Stimulated activated memory B cell treated with anti-CD40 and anti-IgM and Interleukin-4, amounts not matched to agents 10 μg/mL and 1 μg/mL and 100 μg/mL, for 72 hours (primary cell): ENCODE measurements around the gene PXMP4.
A peak's percentile ranks its signal among the peaks of the same experiment; 100 is the strongest.

Experiments used
- ATAC-seq: fragments of 150-1000 bp; cut with Tn5 transposase; 2 replicates; pipeline ENCODE4 v1.10.0; 2021
- H3K27ac Mint-ChIP-seq: one replicate; pipeline ENCODE4 v1.8.0; 2022; ENCODE audit warnings: mild to moderate bottlenecking, mixed read lengths
- H3K27me3 Mint-ChIP-seq: one replicate; pipeline ENCODE4 v1.8.0; 2022; ENCODE audit warnings: mixed read lengths
- H3K36me3 Mint-ChIP-seq: one replicate; pipeline ENCODE4 v1.8.0; 2022; ENCODE audit warnings: mixed read lengths
- H3K4me1 Mint-ChIP-seq: one replicate; pipeline ENCODE4 v1.8.0; 2022; ENCODE audit warnings: mixed read lengths
- H3K4me3 Mint-ChIP-seq: one replicate; pipeline ENCODE4 v1.8.0; 2022; ENCODE audit warnings: mild to moderate bottlenecking, moderate library complexity, mixed read lengths
- H3K9me3 Mint-ChIP-seq: one replicate; pipeline ENCODE4 v1.8.0; 2022; ENCODE audit warnings: mixed read lengths

The PXMP4 gene

DNA sequence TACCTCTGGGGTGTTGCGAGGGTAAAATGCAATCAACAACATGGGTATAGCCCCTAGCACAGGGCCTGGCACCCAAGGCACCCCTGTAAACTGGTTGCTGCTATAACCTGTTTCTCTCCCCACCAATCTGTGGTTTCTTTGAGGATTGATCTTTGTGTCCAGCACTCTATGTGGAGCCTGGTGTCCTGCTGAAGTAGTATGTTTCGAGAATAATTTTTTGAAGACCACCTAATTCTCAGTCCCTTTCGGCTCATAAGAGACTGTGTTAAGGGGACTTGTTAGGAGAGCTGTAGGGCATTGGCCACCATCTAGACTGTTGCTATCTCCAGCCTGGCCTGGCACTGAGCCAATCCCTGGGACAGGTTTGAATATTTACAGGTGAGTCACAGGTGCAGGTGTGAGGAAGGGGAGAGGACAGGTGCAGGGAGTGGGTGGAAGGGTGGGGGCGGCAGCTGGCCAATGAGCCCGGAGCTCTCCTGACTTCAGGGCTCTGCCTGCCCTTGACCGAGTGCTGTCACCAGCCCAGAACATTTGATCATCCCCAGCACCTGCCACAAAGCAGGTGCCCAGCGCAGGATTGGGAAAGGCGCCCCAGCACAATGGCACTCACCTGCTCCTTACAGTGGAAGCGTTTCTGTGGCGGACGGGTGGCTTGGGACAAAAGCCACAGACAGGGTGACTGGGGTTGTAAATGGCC, 66.1 kb downstream of the PXMP4 start:
- Mint-ChIP-seq H3K4me3 (no peak overlapping the region), H3K36me3 (peaks cover 3% of the 10 kb centered on the region), H3K27me3 (no peaks in the 10 kb centered on the region), H3K27ac (no peak overlapping the region), H3K9me3 (no peaks in the 10 kb centered on the region), H3K4me1 (peaks cover 22% of the 10 kb centered on the region)
- ATAC-seq: no peak

DNA sequence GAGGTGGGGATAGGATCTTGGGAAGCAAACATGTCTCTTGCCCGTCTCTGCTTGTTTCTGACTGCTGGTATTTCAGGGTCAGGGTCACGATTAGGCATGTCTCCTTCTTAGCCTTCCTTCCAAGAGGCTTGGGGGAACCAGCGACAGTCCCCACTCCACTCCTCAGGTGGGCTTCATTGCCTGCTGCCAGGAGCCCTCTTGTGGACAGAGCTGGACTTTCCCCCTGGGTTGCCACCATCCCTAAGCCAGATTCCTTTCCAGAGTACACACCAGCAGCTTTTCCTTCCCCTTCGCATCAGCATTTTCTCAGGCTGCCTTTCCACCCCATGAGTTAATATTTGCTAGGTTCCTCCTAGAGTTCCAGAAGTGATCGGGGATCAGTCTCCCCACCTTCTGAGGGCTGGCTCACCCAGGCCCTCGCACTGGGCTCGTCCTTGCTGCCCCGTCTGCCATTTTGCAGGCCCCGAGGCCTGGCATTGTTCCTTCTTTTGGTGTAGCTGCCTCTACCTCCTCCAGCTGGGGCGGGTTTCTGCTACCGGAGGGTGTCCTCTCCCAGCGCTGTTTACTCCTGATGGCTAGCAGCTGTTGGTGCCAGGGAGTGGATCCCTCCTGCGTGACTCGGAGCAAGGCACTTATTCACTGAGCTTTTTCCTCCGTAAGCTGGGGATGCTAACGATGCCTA, 66.8 kb downstream of the PXMP4 start:
- peaks cover 24% of the 10 kb centered on the region for H3K4me1 Mint-ChIP-seq
- ATAC-seq: peak; percentile 50
- H3K27ac Mint-ChIP-seq: peak overlapping the region; percentile 79
- H3K27me3 Mint-ChIP-seq: no peaks in the 10 kb centered on the region
- H3K9me3 Mint-ChIP-seq: no peaks in the 10 kb centered on the region
- H3K4me3 Mint-ChIP-seq: no peak overlapping the region
- H3K36me3 Mint-ChIP-seq: no peaks in the 10 kb centered on the region
